ENCODE measurements around the gene SSX2IP. TPM values are rescaled to one million over a fixed set of nuclear protein-coding genes. Genes with fewer than 3 reads are reported as not detected.

The SSX2IP gene
- polyA plus RNA-seq, 3 donors: 0.85 to 2.8 (median 2.2) TPM

GRCh38 chr1:84737590-84737989 is 47.3 kb upstream of the SSX2IP start:
- no peak for DNase-seq

GRCh38 chr1:84736944-84737343 is 46.7 kb upstream of the SSX2IP start:
- DNase-seq: no peak
- Histone ChIP-seq H3K4me2 (replicated peaks; ENCODE audit: extremely low read depth, low read length, poor library complexity, severe bottlenecking) (no peak overlapping the region), H4K20me1 (ENCODE audit: insufficient read depth, low read length) (no peaks in the 10 kb centered on the region), H3K36me3 (replicated peaks in 1 of 2; ENCODE audit: control insufficient read depth in 1 of 2, insufficient read depth in 2 of 2, low read length in 2 of 2) (no peaks in the 10 kb centered on the region), H2AFZ (ENCODE audit: insufficient read depth, low read depth, low read length, poor library complexity, severe bottlenecking) (no peak overlapping the region), H3K79me2 (ENCODE audit: insufficient read depth, low read length) (no peaks in the 10 kb centered on the region), H3K27me3 (ENCODE audit: control insufficient read depth in 2 of 2, insufficient read depth in 2 of 2, low read length in 2 of 2) (no peaks in the 10 kb centered on the region), H3K9ac (ENCODE audit: insufficient read depth, low read length, poor library complexity, severe bottlenecking) (no peak overlapping the region), H3K4me3 (replicated peaks in 1 of 3; ENCODE audit: low read depth in 2 of 3, low read length in 3 of 3) (no peak overlapping the region), H3K9me3 (replicated peaks in 1 of 2; ENCODE audit: control insufficient read depth in 1 of 2, insufficient read depth in 1 of 2, low read length in 2 of 2) (no peaks in the 10 kb centered on the region), H3K27ac (ENCODE audit: low read depth in 1 of 2, low read length in 2 of 2) (no peak overlapping the region), H3K4me1 (ENCODE audit: control insufficient read depth in 1 of 2, insufficient read depth in 2 of 2, low read length in 2 of 2) (no peaks in the 10 kb centered on the region)
- TF ChIP-seq CTCF (IDR thresholded peaks at IDR 0.05): no peak
- no CpG with 5 or more reads among the region's 3 CpGs for WGBS (ENCODE audit: insufficient coverage)
- Mint-ChIP-seq H3K36me3 (no peaks in the 10 kb centered on the region), H3K4me1 (no peaks in the 10 kb centered on the region), H3K4me3 (no peak overlapping the region), H3K27ac (no peak overlapping the region), H3K9me3 (peaks cover 0 to 4% (median 0%) of the 10 kb centered on the region in 7 donors), H3K27me3 (ENCODE audit: low read depth in 3 of 3) (peaks cover 0 to 3% (median 0%) of the 10 kb centered on the region in 3 donors)
- intact Hi-C loops (cut with micrococcal nuclease): no loop called here

More at GRCh38 chr1:84737590-84737989, 47.3 kb upstream of the SSX2IP start:
- H3K79me2 ChIP-seq (ENCODE audit: insufficient read depth, low read length): no peaks in the 10 kb centered on the region
- no peaks in the 10 kb centered on the region for H3K36me3 ChIP-seq (replicated peaks in 1 of 2; ENCODE audit: control insufficient read depth in 1 of 2, insufficient read depth in 2 of 2, low read length in 2 of 2)
- no peak overlapping the region for H2AFZ ChIP-seq (ENCODE audit: insufficient read depth, low read depth, low read length, poor library complexity, severe bottlenecking)
- Mint-ChIP-seq H3K36me3 (no peaks in the 10 kb centered on the region), H3K4me1 (no peaks in the 10 kb centered on the region), H3K9me3 (no peaks in the 10 kb centered on the region), H3K27me3 (ENCODE audit: low read depth in 3 of 3) (peaks cover 0 to 3% (median 0%) of the 10 kb centered on the region in 3 donors), H3K4me3 (no peak overlapping the region), H3K27ac (no peak overlapping the region)
- H3K4me1 ChIP-seq (ENCODE audit: control insufficient read depth in 1 of 2, insufficient read depth in 2 of 2, low read length in 2 of 2): no peaks in the 10 kb centered on the region
- no peaks in the 10 kb centered on the region for H4K20me1 ChIP-seq (ENCODE audit: insufficient read depth, low read length)
- no peak overlapping the region for H3K4me2 ChIP-seq (replicated peaks; ENCODE audit: extremely low read depth, low read length, poor library complexity, severe bottlenecking)
- WGBS (ENCODE audit: insufficient coverage): no CpG with 5 or more reads among the region's 4 CpGs
- intact Hi-C loops (cut with micrococcal nuclease): no loop called here
- no peaks in the 10 kb centered on the region for H3K9me3 ChIP-seq (replicated peaks in 1 of 2; ENCODE audit: control insufficient read depth in 1 of 2, insufficient read depth in 1 of 2, low read length in 2 of 2)
- TF ChIP-seq CTCF (IDR thresholded peaks at IDR 0.05): no peak
- H3K4me3 ChIP-seq (replicated peaks in 1 of 3; ENCODE audit: low read depth in 2 of 3, low read length in 3 of 3): no peak overlapping the region
- no peaks in the 10 kb centered on the region for H3K27me3 ChIP-seq (ENCODE audit: control insufficient read depth in 2 of 2, insufficient read depth in 2 of 2, low read length in 2 of 2)
- no peak overlapping the region for H3K27ac ChIP-seq (ENCODE audit: low read depth in 1 of 2, low read length in 2 of 2)
- no peak overlapping the region for H3K9ac ChIP-seq (ENCODE audit: insufficient read depth, low read length, poor library complexity, severe bottlenecking)

Data from CD14-positive monocyte (primary cell).